H1 (cell line): Measurements from ENCODE around the gene ZNF292. TPM values are rescaled to one million over a fixed set of nuclear protein-coding genes. Genes with fewer than 3 reads are reported as not detected.

ENCODE experiments used
- CTCF ChIA-PET: fragments of 300-600 bp; sonication (Branson Sonifier 250); formaldehyde crosslinking; loops from one replicate; lab custom pipeline; 2021; ENCODE audit not compliant: partially characterized antibody; lab: Charles Lee
- POLR2A ChIA-PET: fragments of 300-600 bp; sonication (Branson Sonifier 250); formaldehyde crosslinking; loops from one replicate; lab custom pipeline; 2021; ENCODE audit warnings: inconsistent platforms; ENCODE audit not compliant: partially characterized antibody; lab: Charles Lee
- DNase-seq, 2 experiments: peaks; one replicate each; pipeline versions ENCODE4 v3.0.0 to v3.0.0-alpha.2; 2010 to 2022; ENCODE audit warnings: low spot score in 2 of 2, low read depth in 1 of 2, mixed read lengths in 1 of 2
- FAIRE-seq: peaks from 2 replicates; lab custom pipeline; 2011; peaks lifted over from hg19 to GRCh38; lab: Jason Lieb, UNC
- H2AFZ ChIP-seq: 2 replicates; pipeline ENCODE4 v1.8.1; 2012; ENCODE audit warnings: low read length, inconsistent platforms
- H2AK5ac ChIP-seq: 2 replicates; pipeline ENCODE4 v1.6.1; 2013; ENCODE audit warnings: low read depth, low read length
- H2BK120ac ChIP-seq: replicated peaks from 2 replicates; pipeline ENCODE3; 2013; ENCODE audit warnings: low read depth, low read length, inconsistent platforms
- H2BK12ac ChIP-seq: 2 replicates; pipeline ENCODE4 v1.6.1; 2013; ENCODE audit warnings: low read depth, low read length
- H2BK15ac ChIP-seq: 2 replicates; pipeline ENCODE4 v1.6.1; 2013; ENCODE audit warnings: low read length
- H2BK20ac ChIP-seq: 2 replicates; pipeline ENCODE4 v1.6.1; 2013; ENCODE audit warnings: low read length
- H2BK5ac ChIP-seq: 2 replicates; pipeline ENCODE4 v1.6.1; 2013; ENCODE audit warnings: low read depth, low read length
- H3K14ac ChIP-seq: 2 replicates; pipeline ENCODE4 v1.6.1; 2013; ENCODE audit warnings: inconsistent platforms; ENCODE audit not compliant: insufficient read length
- H3K18ac ChIP-seq: 2 replicates; pipeline ENCODE4 v1.6.1; 2013; ENCODE audit warnings: low read length; ENCODE audit errors: extremely low read depth
- H3K23ac ChIP-seq: 2 replicates; pipeline ENCODE4 v1.6.1; 2013; ENCODE audit warnings: inconsistent platforms; ENCODE audit not compliant: insufficient read length
- H3K23me2 ChIP-seq: 2 replicates; pipeline ENCODE4 v1.6.1; 2013; ENCODE audit warnings: low read depth, low read length
- H3K27ac ChIP-seq: 2 replicates; pipeline ENCODE4 v1.6.1; 2011; ENCODE audit warnings: low read depth, low read length, inconsistent platforms
- H3K27me3 ChIP-seq, 4 experiments: replicated peaks in 1 of 4; 1 replicate in 1 of 4; 2 replicates in 3 of 4; pipeline versions ENCODE4 v1.6.1 to v1.8.1; 2011 to 2013; ENCODE audit warnings: low read length in 3 of 4, mild to moderate bottlenecking in 3 of 4, inconsistent platforms in 2 of 4, mixed read lengths in 2 of 4, moderate library complexity in 1 of 4; ENCODE audit not compliant: control insufficient read depth in 3 of 4, insufficient read depth in 3 of 4; ENCODE audit errors: extremely low read depth in 1 of 4
- H3K36me3 ChIP-seq, 4 experiments: 2 replicates each; pipeline versions ENCODE4 v1.6.1 to v1.8.1; 2011 to 2013; ENCODE audit warnings: mild to moderate bottlenecking in 4 of 4, low read length in 3 of 4, moderate library complexity in 2 of 4, control low read depth in 1 of 4, inconsistent platforms in 1 of 4; ENCODE audit not compliant: insufficient read depth in 4 of 4, control insufficient read depth in 2 of 4
- H3K4ac ChIP-seq: replicated peaks from 2 replicates; pipeline ENCODE3; 2013; ENCODE audit warnings: low read length, low read depth, mixed read lengths, inconsistent platforms; ENCODE audit not compliant: insufficient read length
- H3K4me1 ChIP-seq, 4 experiments: replicated peaks in 1 of 4; 1 replicate in 1 of 4; 2 replicates in 3 of 4; pipeline versions ENCODE4 v1.6.1 to v1.8.1; 2011 to 2013; ENCODE audit warnings: low read length in 3 of 4, inconsistent platforms in 2 of 4, mixed read lengths in 1 of 4; ENCODE audit not compliant: insufficient read depth in 4 of 4, control insufficient read depth in 3 of 4
- H3K4me2 ChIP-seq, 2 experiments: 2 replicates each; pipeline versions ENCODE4 v1.6.1 to v1.8.1; 2011 to 2013; ENCODE audit warnings: low read depth in 2 of 2, low read length in 2 of 2, control low read depth in 1 of 2, inconsistent platforms in 1 of 2, mild to moderate bottlenecking in 1 of 2; ENCODE audit not compliant: insufficient read depth in 1 of 2
- H3K4me3 ChIP-seq, 4 experiments: fragments of 200-600, 300-600 bp in 1 of 4; sonication (generic), shearing (Covaris generic), sonication (Bioruptor Twin) in 1 of 4; 2 replicates each; pipeline versions ENCODE4 v1.5.1 to v1.8.1; 2011 to 2016; ENCODE audit warnings: low read length in 4 of 4, low read depth in 3 of 4, control low read depth in 2 of 4, inconsistent platforms in 2 of 4, mild to moderate bottlenecking in 2 of 4, mixed read lengths in 1 of 4, moderate library complexity in 1 of 4; ENCODE audit not compliant: insufficient read depth in 2 of 4; ENCODE audit errors: extremely low read depth in 1 of 4
- H3K56ac ChIP-seq: replicated peaks from 2 replicates; pipeline ENCODE3; 2013; ENCODE audit warnings: low read depth, mild to moderate bottlenecking, mixed read lengths, low read length, inconsistent platforms; ENCODE audit not compliant: insufficient read length
- H3K79me1 ChIP-seq: 2 replicates; pipeline ENCODE4 v1.6.1; 2013; ENCODE audit warnings: low read depth, low read length, control low read depth
- H3K79me2 ChIP-seq, 2 experiments: 2 replicates each; pipeline versions ENCODE4 v1.6.1 to v1.8.1; 2012 to 2013; ENCODE audit warnings: low read length in 2 of 2, mild to moderate bottlenecking in 2 of 2, inconsistent platforms in 1 of 2; ENCODE audit not compliant: insufficient read depth in 2 of 2, control insufficient read depth in 1 of 2
- H3K9ac ChIP-seq, 4 experiments: replicated peaks in 1 of 4; 1 replicate in 1 of 4; 2 replicates in 3 of 4; pipeline versions ENCODE4 v1.6.1 to v1.8.1; 2011 to 2013; ENCODE audit warnings: low read depth in 3 of 4, low read length in 3 of 4, control low read depth in 2 of 4, mild to moderate bottlenecking in 2 of 4, moderate library complexity in 2 of 4, inconsistent platforms in 1 of 4; ENCODE audit errors: extremely low read depth in 1 of 4
- H3K9me3 ChIP-seq, 2 experiments: 2 replicates each; pipeline versions ENCODE4 v1.6.1 to v1.8.1; 2012 to 2013; ENCODE audit warnings: mild to moderate bottlenecking in 2 of 2, moderate library complexity in 2 of 2, control low read depth in 1 of 2, inconsistent platforms in 1 of 2, low read depth in 1 of 2, low read length in 1 of 2, mixed read lengths in 1 of 2; ENCODE audit not compliant: insufficient read depth in 2 of 2
- H4K20me1 ChIP-seq, 2 experiments: replicated peaks in 1 of 2; 2 replicates each; pipeline versions ENCODE3 to v1.8.1; 2011 to 2013; ENCODE audit warnings: inconsistent platforms in 2 of 2, low read length in 2 of 2, mild to moderate bottlenecking in 1 of 2; ENCODE audit not compliant: insufficient read depth in 2 of 2, control insufficient read depth in 1 of 2
- H4K5ac ChIP-seq: 2 replicates; pipeline ENCODE4 v1.6.1; 2013; ENCODE audit warnings: low read length, low read depth, mixed read lengths, inconsistent platforms; ENCODE audit not compliant: insufficient read length
- H4K8ac ChIP-seq: 2 replicates; pipeline ENCODE4 v1.8.0; 2013; ENCODE audit warnings: mild to moderate bottlenecking, moderate library complexity, low read length, inconsistent platforms; ENCODE audit not compliant: insufficient read depth; ENCODE audit errors: extremely low read depth
- H4K91ac ChIP-seq: replicated peaks from 2 replicates; pipeline ENCODE3; 2013; ENCODE audit warnings: low read length, mixed read lengths, inconsistent platforms; ENCODE audit not compliant: insufficient read length
- RFX5 ChIP-seq: IDR thresholded peaks from 2 replicates; pipeline ENCODE4 v1.6.1; 2011; ENCODE audit warnings: low read depth, low read length, improper control_type of control experiment, borderline replicate concordance
- TAF1 ChIP-seq: IDR thresholded peaks from 2 replicates; pipeline ENCODE4 v1.6.1; 2011; ENCODE audit warnings: mild to moderate bottlenecking, low read depth, low read length
- WGBS, 2 experiments: shearing (Covaris generic) in 1 of 2; methylation state at CpG; one replicate each; pipeline versions ENCODE4 v1.1.6 to v1.1.7; 2013 to 2015; ENCODE audit warnings: low lambda C conversion rate in 2 of 2, mixed read lengths in 2 of 2, inconsistent platforms in 1 of 2, low coverage in 1 of 2, missing lambda C conversion rate in 1 of 2; ENCODE audit not compliant: insufficient replicate concordance in 2 of 2, insufficient coverage in 1 of 2, insufficient read length in 1 of 2; ENCODE audit errors: extremely low coverage in 1 of 2, missing lambda C conversion rate in 1 of 2; 5-methylcytosine and 5-hydroxymethylcytosine counted together
- polyA plus RNA-seq, 7 experiments: library from polyadenylated mRNA; depleted of rRNA in 3 of 7; stranded (reverse) in 5 of 7; unstranded in 2 of 7; fragments of >200 nt in 5 of 7; fragments of 200-250 nt in 2 of 7; gene quantifications; 1 replicate in 5 of 7; 2 replicates in 1 of 7; 4 replicates in 1 of 7; pipeline versions ENCODE4 v1.2.1 to v1.2.3, GENCODE V29; 2011 to 2013; ENCODE audit warnings: missing spikeins in 2 of 7, mixed read lengths in 2 of 7
- total RNA-seq: library from RNA; stranded (reverse); fragmentation: NEBNext Ultra II Directional; extraction: Animal tissue kit (Norgen Biotek cat#: 25700); gene quantifications from 2 replicates; pipeline ENCODE4 v1.2.1, GENCODE V29; 2021

ZNF292 gene
- total and polyA plus RNA-seq, 2 of the 8 experiments (the other 6 are each of a cell fraction or from before 2014, with no cell fraction given) = 6.8 to 44.2 TPM

GRCh38 chr6:87257565-87257964 lies 102.2 kb downstream of the ZNF292 start:
- FAIRE-seq (no peak), DNase-seq (no peak)
- Histone ChIP-seq H3K23me2 (no peaks in the 10 kb centered on the region), H3K4me3 (no peak overlapping the region), H3K27me3 (no peaks in the 10 kb centered on the region), H3K9me3 (peaks cover 20 to 32% of the 10 kb centered on the region in 2 experiments; a peak in 3 of 4 replicates), H3K4me2 (no peak overlapping the region), H3K27ac (no peak overlapping the region), H4K20me1 (peaks cover 0 to 2% of the 10 kb centered on the region in 2 experiments), H4K91ac (no peak overlapping the region), H3K9ac (no peak overlapping the region), H3K4me1 (no peaks in the 10 kb centered on the region), H4K8ac (no peak overlapping the region), H2AFZ (no peak overlapping the region), H3K36me3 (peaks cover 14 to 73% (median 49%) of the 10 kb centered on the region in 4 experiments), H3K79me1 (no peaks in the 10 kb centered on the region), H3K56ac (no peak overlapping the region), H2BK120ac (no peak overlapping the region), H2BK5ac (no peak overlapping the region), H3K79me2 (peaks cover 0 to 2% of the 10 kb centered on the region in 2 experiments; a peak in 1 of 4 replicates), H4K5ac (no peak overlapping the region), H2BK20ac (no peak overlapping the region), H3K23ac (no peak overlapping the region), H2BK12ac (no peak overlapping the region), H3K18ac (no peak overlapping the region), H3K14ac (no peak overlapping the region), H3K4ac (no peak overlapping the region), H2BK15ac (no peak overlapping the region), H2AK5ac (no peak overlapping the region)
- TF ChIP-seq RFX5 = no peak
- TF ChIP-seq TAF1 = no peak
- 87% methylated on average over 4 of the region's 4 CpGs; no CpG with 5 or more reads in 1 of the 2 experiments for WGBS, 2 experiments
- ChIA-PET POLR2A (interaction anchor here (1.0 to 1.6 kb wide), 2 partner anchors 9 to 10 kb away, joined by 4 read pairs; no protein-coding TSS in a partner anchor), CTCF (interaction anchor here (0.9 kb wide), 1 partner anchor 179 kb away, joined by 3 read pairs; no protein-coding TSS in a partner anchor)
